B cell (primary cell): ENCODE data around the gene TTC39C. TPM values are rescaled to one million over a fixed set of nuclear protein-coding genes. Genes with fewer than 3 reads are reported as not detected.

Experiments
- ATAC-seq: fragments of 200-7000 bp; cut with Tn5 transposase; one replicate; pipeline ENCODE4 v1.10.0; 2021; ENCODE audit warnings: low read depth, mild to moderate bottlenecking, moderate number of reproducible peaks, moderate library complexity
- CTCF ChIA-PET: fragments of 350-600 bp; sonication (Branson Sonifier 250); formaldehyde crosslinking; loops from one replicate; lab custom pipeline; 2021; ENCODE audit warnings: antibody characterized with exemption, inconsistent platforms; lab: Charles Lee
- POLR2A ChIA-PET: fragments of 350-600 bp; sonication (Branson Sonifier 250); formaldehyde crosslinking; loops from one replicate; lab custom pipeline; 2021; ENCODE audit warnings: antibody characterized with exemption; lab: Charles Lee
- DNase-seq: peaks from one replicate; pipeline ENCODE4 v3.0.0; 2013
- H2AFZ ChIP-seq: 2 replicates; pipeline ENCODE4 v1.6.1; 2012; ENCODE audit warnings: mild to moderate bottlenecking, low read depth, low read length; ENCODE audit not compliant: insufficient read depth, poor library complexity, severe bottlenecking
- H3K27ac ChIP-seq, 2 donors: 1 replicate in 1 of 2; 2 replicates in 1 of 2; pipeline ENCODE4 v1.5.1; 2012 to 2013; ENCODE audit warnings: low read length in 2 of 2, mild to moderate bottlenecking in 2 of 2, moderate library complexity in 1 of 2
- H3K27me3 ChIP-seq, 4 experiments: fragments of 200-600 bp in 1 of 4; sonication (generic) in 1 of 4; replicated peaks in 1 of 4; 1 replicate in 2 of 4; 2 replicates in 2 of 4; pipeline versions ENCODE4 v1.6.1 to v1.7.0; 2013 to 2016; ENCODE audit warnings: low read length in 3 of 4, mild to moderate bottlenecking in 2 of 4, mixed read lengths in 1 of 4, moderate library complexity in 1 of 4; ENCODE audit not compliant: insufficient read depth in 4 of 4, control insufficient read depth in 3 of 4; ENCODE audit errors: control extremely low read depth in 1 of 4
- H3K36me3 ChIP-seq, 2 experiments: replicated peaks in 1 of 2; 1 replicate in 1 of 2; 2 replicates in 1 of 2; pipeline versions ENCODE4 v1.6.1 to v1.7.1; 2013; ENCODE audit warnings: low read length in 1 of 2; ENCODE audit not compliant: insufficient read depth in 2 of 2, control insufficient read depth in 1 of 2; ENCODE audit errors: control extremely low read depth in 1 of 2, extremely low read depth in 1 of 2
- H3K4me1 ChIP-seq, 2 donors: fragments of 200-600 bp in 1 of 2; sonication (generic) in 1 of 2; 1 replicate in 1 of 2; 2 replicates in 1 of 2; pipeline versions ENCODE4 v1.5.1 to v1.6.1; 2013 to 2017; ENCODE audit warnings: low read length in 2 of 2; ENCODE audit not compliant: control insufficient read depth in 2 of 2, insufficient read depth in 2 of 2
- H3K4me2 ChIP-seq: replicated peaks from 2 replicates; pipeline ENCODE3; 2012; ENCODE audit warnings: mild to moderate bottlenecking, low read depth, low read length; ENCODE audit not compliant: poor library complexity, severe bottlenecking
- H3K4me3 ChIP-seq, 5 experiments: fragments of 200-600 bp in 1 of 5; sonication (generic) in 1 of 5; 1 replicate in 3 of 5; 2 replicates in 2 of 5; pipeline versions ENCODE4 v1.5.1 to v1.7.0; 2011 to 2016; ENCODE audit warnings: low read length in 4 of 5, mild to moderate bottlenecking in 4 of 5, low read depth in 2 of 5, control low read depth in 1 of 5, moderate library complexity in 1 of 5; ENCODE audit not compliant: insufficient read depth in 1 of 5; ENCODE audit errors: control extremely low read depth in 1 of 5, extremely low read depth in 1 of 5
- H3K79me2 ChIP-seq: fragments of 200-600 bp; sonication (generic); one replicate; pipeline ENCODE4 v1.6.0; 2016; ENCODE audit warnings: low read length; ENCODE audit not compliant: control insufficient read depth, insufficient read depth
- H3K9ac ChIP-seq: fragments of 200-600 bp; sonication (generic); 2 replicates; pipeline ENCODE4 v1.6.1; 2017; ENCODE audit warnings: mild to moderate bottlenecking, low read length, moderate library complexity
- H3K9me3 ChIP-seq, 3 donors: one replicate each; pipeline versions ENCODE4 v1.6.1 to v1.7.1; 2013; ENCODE audit warnings: low read length in 2 of 3; ENCODE audit not compliant: control insufficient read depth in 2 of 3, insufficient read depth in 1 of 3; ENCODE audit errors: control extremely low read depth in 1 of 3
- H4K20me1 ChIP-seq: 2 replicates; pipeline ENCODE4 v1.6.0; 2012; ENCODE audit warnings: mild to moderate bottlenecking, low read length; ENCODE audit not compliant: insufficient read depth, control insufficient read depth, poor library complexity, severe bottlenecking
- H3K27ac Mint-ChIP-seq: one replicate; pipeline ENCODE4 v1.8.0; 2021; ENCODE audit warnings: mixed read lengths
- H3K27me3 Mint-ChIP-seq: one replicate; pipeline ENCODE4 v1.8.0; 2021; ENCODE audit warnings: mixed read lengths
- H3K4me1 Mint-ChIP-seq: one replicate; pipeline ENCODE4 v1.8.0; 2021; ENCODE audit warnings: mixed read lengths
- H3K4me3 Mint-ChIP-seq: one replicate; pipeline ENCODE4 v1.8.0; 2021; ENCODE audit warnings: mixed read lengths
- H3K9me3 Mint-ChIP-seq: one replicate; pipeline ENCODE4 v1.8.0; 2022; ENCODE audit warnings: mixed read lengths; ENCODE audit not compliant: insufficient read depth
- CTCF ChIP-seq: fragments of 200-600 bp; IDR thresholded peaks from one replicate; pipeline ENCODE4 v1.8.0; 2022; ENCODE audit warnings: antibody characterized with exemption, mild to moderate bottlenecking
- EZH2 ChIP-seq: IDR thresholded peaks from 2 replicates; pipeline ENCODE4 v1.6.1; 2012; ENCODE audit warnings: borderline replicate concordance, low read depth, mild to moderate bottlenecking, moderate library complexity, low read length; ENCODE audit not compliant: insufficient read depth, poor library complexity, severe bottlenecking
- WGBS: methylation state at CpG from one replicate; pipeline ENCODE4 v1.1.5; 2013; ENCODE audit warnings: missing lambda C conversion rate; ENCODE audit not compliant: insufficient coverage; 5-methylcytosine and 5-hydroxymethylcytosine counted together
- intact Hi-C: fragments of 100-400 bp; cut with micrococcal nuclease; formaldehyde crosslinking; loops from one replicate; pipeline ENCODE4 v1.10.0; 2022
- polyA plus RNA-seq: library from polyadenylated mRNA; depleted of rRNA; stranded (reverse); fragments of >200 nt; gene quantifications from 2 replicates; pipeline ENCODE4 v1.2.3, GENCODE V29; 2012
- total RNA-seq, 2 donors: library from RNA; stranded (reverse); fragments of 120-200 nt in 1 of 2; gene quantifications; 1 replicate in 1 of 2; 2 replicates in 1 of 2; pipeline versions ENCODE4 v1.2.3 to v1.2.4, GENCODE V29; 2013 to 2022

TTC39C gene
- total and polyA plus RNA-seq, 2 donors (not counting 1 experiment from before 2014, with no cell fraction given): 22.3 to 44.3 TPM

GRCh38 chr18:24043403-24043802, 28.8 kb downstream of the TTC39C start:
- ATAC-seq (no peak), DNase-seq (no peak)
- 97% methylated on average over 4 of the region's 6 CpGs for WGBS
- H4K20me1 ChIP-seq: peaks cover 41% of the 10 kb centered on the region
- TF ChIP-seq EZH2: no peak
- no peak for TF ChIP-seq CTCF
- H3K4me2 ChIP-seq: no peak overlapping the region
- Mint-ChIP-seq H3K4me1 (peaks cover 40% of the 10 kb centered on the region), H3K27ac (no peak overlapping the region), H3K9me3 (no peaks in the 10 kb centered on the region), H3K4me3 (no peak overlapping the region), H3K27me3 (no peaks in the 10 kb centered on the region)
- POLR2A ChIA-PET: interaction anchor here (0.6 kb wide), 1 partner anchor 61 kb away, joined by 3 read pairs; no protein-coding TSS in a partner anchor
- peaks cover 0 to 1% (median 0%) of the 10 kb centered on the region in 3 donors for H3K9me3 ChIP-seq
- CTCF ChIA-PET: interaction anchor here (1.1 kb wide), 1 partner anchor 16 kb away, joined by 3 read pairs; no protein-coding TSS in a partner anchor
- peaks cover 74% of the 10 kb centered on the region for H3K79me2 ChIP-seq
- no peak overlapping the region for H3K9ac ChIP-seq
- no peak overlapping the region for H3K27ac ChIP-seq
- peaks cover 7 to 15% of the 10 kb centered on the region in 2 donors for H3K4me1 ChIP-seq
- no peak overlapping the region for H2AFZ ChIP-seq
- H3K36me3 ChIP-seq: peaks cover 2% of the 10 kb centered on the region in 2 experiments
- no peaks in the 10 kb centered on the region for H3K27me3 ChIP-seq
- intact Hi-C loops: no loop called here
- no peak overlapping the region for H3K4me3 ChIP-seq

DNA sequence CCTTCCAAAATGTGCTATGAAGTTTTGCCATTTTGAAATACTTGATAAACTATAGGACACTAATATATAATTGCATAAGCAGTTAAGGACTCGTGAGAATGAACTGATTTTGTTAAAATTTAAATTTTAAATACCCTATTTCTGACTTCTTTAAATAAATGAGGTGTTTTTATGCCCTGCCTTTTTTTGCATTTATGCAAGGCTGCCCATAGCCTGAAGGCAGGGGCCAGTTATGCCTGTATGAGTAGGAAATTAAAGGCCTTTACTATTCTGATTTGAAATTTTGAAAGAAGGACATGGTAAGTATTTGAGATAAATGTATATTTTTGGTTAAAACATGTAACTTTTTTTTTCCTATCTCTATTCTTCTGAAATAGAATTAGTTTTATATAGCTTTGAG, 33.7 kb downstream of the TTC39C start:
- H3K36me3 ChIP-seq: peaks cover 2% of the 10 kb centered on the region in 2 experiments
- no peaks in the 10 kb centered on the region for H3K27me3 Mint-ChIP-seq
- H3K27ac ChIP-seq: no peak overlapping the region
- no peaks in the 10 kb centered on the region for H3K9me3 Mint-ChIP-seq
- peaks cover 13 to 17% of the 10 kb centered on the region in 2 donors for H3K4me1 ChIP-seq
- no peak overlapping the region for H3K4me2 ChIP-seq
- WGBS: no CpG with 5 or more reads among the region's 1 CpG
- H3K9me3 ChIP-seq: peaks cover 0 to 1% (median 0%) of the 10 kb centered on the region in 3 donors
- H3K27me3 ChIP-seq: no peaks in the 10 kb centered on the region
- H2AFZ ChIP-seq: no peak overlapping the region
- no peak overlapping the region for H3K9ac ChIP-seq
- no peak overlapping the region for H3K4me3 ChIP-seq
- intact Hi-C loops: no loop called here
- peaks cover 69% of the 10 kb centered on the region for H3K79me2 ChIP-seq
- DNase-seq (no peak), ATAC-seq (no peak)
- peaks cover 39% of the 10 kb centered on the region for H3K4me1 Mint-ChIP-seq
- TF ChIP-seq CTCF (no peak), EZH2 (no peak)
- no peak overlapping the region for H3K4me3 Mint-ChIP-seq
- H3K27ac Mint-ChIP-seq: no peak overlapping the region
- POLR2A ChIA-PET: no interaction called here
- CTCF ChIA-PET: no interaction called here
- H4K20me1 ChIP-seq: peaks cover 13% of the 10 kb centered on the region
